A673 (cell line): ENCODE measurements around the gene PEAR1. TPM values are rescaled to one million over a fixed set of nuclear protein-coding genes. Genes with fewer than 3 reads are reported as not detected.

Source experiments
- BruUV-seq: library from RNA; stranded (reverse); fragments of 400-500 nt; replicated peaks from 2 replicates; lab custom pipeline; 2021; lab: Mats Ljungman, UMichigan
- CTCF ChIA-PET: fragments of 300-600 bp; sonication (Branson Sonifier 250); formaldehyde crosslinking; loops from one replicate; lab custom pipeline; 2022; ENCODE audit warnings: antibody characterized with exemption; lab: Charles Lee
- POLR2A ChIA-PET: fragments of 300-600 bp; sonication (Branson Sonifier 250); formaldehyde crosslinking; loops from one replicate; lab custom pipeline; 2022; ENCODE audit warnings: antibody characterized with exemption; ENCODE audit not compliant: low non-redundant PET; lab: Charles Lee
- DNase-seq: peaks from one replicate; pipeline ENCODE4 v3.0.0-alpha.2; 2015; ENCODE audit warnings: low spot score
- H3K27ac ChIP-seq: fragments of 200-600 bp; sonication (generic); 2 replicates; pipeline ENCODE4 v1.5.1; 2016; ENCODE audit warnings: mixed run types, low read depth, mild to moderate bottlenecking, mixed read lengths, antibody characterized with exemption, low read length; ENCODE audit not compliant: poor library complexity, severe bottlenecking
- H3K27me3 ChIP-seq: fragments of 200-600 bp; sonication (generic); replicated peaks from 2 replicates; pipeline ENCODE4 v1.6.1; 2017; ENCODE audit warnings: mixed run types, low read depth, mild to moderate bottlenecking, mixed read lengths, antibody characterized with exemption, low read length; ENCODE audit not compliant: insufficient read depth, poor library complexity
- H3K36me3 ChIP-seq: fragments of 200-600 bp; sonication (generic); 2 replicates; pipeline ENCODE4 v1.6.1; 2016; ENCODE audit warnings: mixed run types, mild to moderate bottlenecking, mixed read lengths, antibody characterized with exemption, low read length; ENCODE audit not compliant: insufficient read depth, poor library complexity, severe bottlenecking
- H3K4me1 ChIP-seq: fragments of 200-600 bp; sonication (generic); 2 replicates; pipeline ENCODE4 v1.6.1; 2017; ENCODE audit warnings: mixed run types, mild to moderate bottlenecking, mixed read lengths, antibody characterized with exemption, low read length; ENCODE audit not compliant: insufficient read depth, poor library complexity, severe bottlenecking
- H3K4me3 ChIP-seq: fragments of 200-600 bp; sonication (generic); 2 replicates; pipeline ENCODE4 v1.5.1; 2016; ENCODE audit warnings: low read depth, mixed run types, mild to moderate bottlenecking, mixed read lengths, low read length; ENCODE audit not compliant: poor library complexity, severe bottlenecking
- H3K9me3 ChIP-seq: fragments of 200-600 bp; sonication (generic); 2 replicates; pipeline ENCODE4 v1.6.1; 2016; ENCODE audit warnings: mixed run types, low read depth, mild to moderate bottlenecking, mixed read lengths, antibody characterized with exemption, low read length; ENCODE audit not compliant: poor library complexity, severe bottlenecking
- EZH2 ChIP-seq: fragments of 200-600 bp; sonication (generic); IDR thresholded peaks from 2 replicates; pipeline ENCODE4 v1.6.1; 2017; ENCODE audit warnings: borderline replicate concordance, low read depth, mild to moderate bottlenecking, mixed read lengths, antibody characterized with exemption, low read length; ENCODE audit not compliant: poor library complexity, severe bottlenecking
- intact Hi-C: fragments of 100-400 bp; cut with micrococcal nuclease; formaldehyde crosslinking; loops from one replicate; pipeline ENCODE4 v1.10.0; 2022; ENCODE audit not compliant: unreplicated experiment
- total RNA-seq: library from RNA; stranded (reverse); gene quantifications from 2 replicates; pipeline ENCODE4 v1.2.3, GENCODE V29; 2021
- TF ChIP-seq, protein P1 (sequence below): fragments of 300-800, 200-600 bp; sonication (generic); conservative IDR thresholded peaks from 2 replicates; pipeline ENCODE4 v1.5.1; 2017; ENCODE audit warnings: low read depth, mild to moderate bottlenecking, antibody characterized with exemption, low read length, moderate library complexity, mixed read lengths

The PEAR1 gene
- total RNA-seq, 1 experiment from 2014 or later = 0.52 TPM

DNA sequence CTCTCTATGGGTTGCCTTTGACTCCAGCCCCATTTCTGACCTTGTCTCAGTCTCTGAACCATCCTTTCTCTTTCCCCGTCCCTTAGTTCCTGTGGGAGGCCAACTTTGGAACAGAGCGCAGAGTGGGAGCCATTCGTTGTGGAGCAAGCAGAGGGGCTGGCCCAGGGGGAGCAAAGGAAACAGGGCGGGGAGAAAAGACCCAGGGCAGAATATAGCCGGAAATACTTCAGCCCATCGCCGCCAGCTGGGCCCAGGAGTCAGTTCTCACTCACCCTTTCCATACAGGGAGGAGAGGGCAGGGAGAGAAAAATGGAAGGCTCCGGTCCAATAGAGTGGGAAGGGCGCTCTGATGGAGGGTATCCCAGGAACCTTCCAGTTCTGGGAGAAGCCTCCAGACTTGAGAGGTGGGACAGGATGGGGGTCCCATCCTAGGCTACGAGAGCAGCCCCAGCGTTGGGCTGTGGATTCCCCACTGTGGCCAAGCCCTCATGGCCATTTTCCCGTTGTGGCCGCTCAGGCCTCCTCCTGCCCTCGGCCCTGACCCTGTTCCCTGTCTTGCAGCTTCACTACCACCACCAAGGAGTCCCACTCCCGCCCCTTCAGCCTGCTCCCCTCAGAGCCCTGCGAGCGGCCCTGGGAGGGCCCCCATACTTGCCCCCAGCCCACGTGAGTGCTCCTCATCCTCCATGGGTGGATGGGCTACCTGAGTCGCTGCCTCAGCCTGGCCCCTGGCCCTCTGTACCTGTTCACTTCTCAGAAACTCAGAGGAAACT, 10.9 kb downstream of the PEAR1 start:
- no TSS peak for BruUV-seq
- intact Hi-C loops = no loop called here
- CTCF ChIA-PET = no interaction called here
- TF ChIP-seq, protein P1, sequence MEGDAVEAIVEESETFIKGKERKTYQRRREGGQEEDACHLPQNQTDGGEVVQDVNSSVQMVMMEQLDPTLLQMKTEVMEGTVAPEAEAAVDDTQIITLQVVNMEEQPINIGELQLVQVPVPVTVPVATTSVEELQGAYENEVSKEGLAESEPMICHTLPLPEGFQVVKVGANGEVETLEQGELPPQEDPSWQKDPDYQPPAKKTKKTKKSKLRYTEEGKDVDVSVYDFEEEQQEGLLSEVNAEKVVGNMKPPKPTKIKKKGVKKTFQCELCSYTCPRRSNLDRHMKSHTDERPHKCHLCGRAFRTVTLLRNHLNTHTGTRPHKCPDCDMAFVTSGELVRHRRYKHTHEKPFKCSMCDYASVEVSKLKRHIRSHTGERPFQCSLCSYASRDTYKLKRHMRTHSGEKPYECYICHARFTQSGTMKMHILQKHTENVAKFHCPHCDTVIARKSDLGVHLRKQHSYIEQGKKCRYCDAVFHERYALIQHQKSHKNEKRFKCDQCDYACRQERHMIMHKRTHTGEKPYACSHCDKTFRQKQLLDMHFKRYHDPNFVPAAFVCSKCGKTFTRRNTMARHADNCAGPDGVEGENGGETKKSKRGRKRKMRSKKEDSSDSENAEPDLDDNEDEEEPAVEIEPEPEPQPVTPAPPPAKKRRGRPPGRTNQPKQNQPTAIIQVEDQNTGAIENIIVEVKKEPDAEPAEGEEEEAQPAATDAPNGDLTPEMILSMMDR = no peak
- TF ChIP-seq EZH2 = no peak
- Histone ChIP-seq H3K9me3 (no peaks in the 10 kb centered on the region), H3K36me3 (no peaks in the 10 kb centered on the region), H3K27me3 (no peaks in the 10 kb centered on the region), H3K4me3 (no peak overlapping the region), H3K27ac (no peak overlapping the region), H3K4me1 (no peaks in the 10 kb centered on the region)
- POLR2A ChIA-PET = no interaction called here
- no peak for DNase-seq

DNA sequence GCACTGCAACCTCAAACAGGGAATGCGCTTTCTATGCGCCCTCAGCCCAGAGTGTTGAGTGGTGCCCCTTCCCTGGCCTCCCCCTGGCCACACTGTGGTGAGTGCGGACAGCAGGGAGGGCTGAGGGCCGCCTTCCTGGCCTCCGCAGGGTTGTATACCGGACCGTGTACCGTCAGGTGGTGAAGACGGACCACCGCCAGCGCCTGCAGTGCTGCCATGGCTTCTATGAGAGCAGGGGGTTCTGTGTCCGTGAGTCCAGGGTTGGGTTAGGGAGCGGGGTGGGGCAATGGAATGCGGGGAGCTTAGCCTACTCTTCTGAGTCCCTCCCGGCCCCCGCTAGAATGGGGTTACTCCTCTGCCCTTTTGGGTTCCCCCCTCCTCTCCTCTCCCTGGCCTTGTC, 11.7 kb downstream of the PEAR1 start:
- Histone ChIP-seq H3K9me3 (no peaks in the 10 kb centered on the region), H3K27me3 (no peaks in the 10 kb centered on the region), H3K4me3 (no peak overlapping the region), H3K36me3 (no peaks in the 10 kb centered on the region), H3K4me1 (no peaks in the 10 kb centered on the region), H3K27ac (no peak overlapping the region)
- BruUV-seq = no TSS peak
- DNase-seq = no peak
- intact Hi-C loops = no loop called here
- ChIA-PET CTCF (no interaction called here), POLR2A (no interaction called here)
- no peak for TF ChIP-seq EZH2
- TF ChIP-seq, protein P1 = no peak

DNA sequence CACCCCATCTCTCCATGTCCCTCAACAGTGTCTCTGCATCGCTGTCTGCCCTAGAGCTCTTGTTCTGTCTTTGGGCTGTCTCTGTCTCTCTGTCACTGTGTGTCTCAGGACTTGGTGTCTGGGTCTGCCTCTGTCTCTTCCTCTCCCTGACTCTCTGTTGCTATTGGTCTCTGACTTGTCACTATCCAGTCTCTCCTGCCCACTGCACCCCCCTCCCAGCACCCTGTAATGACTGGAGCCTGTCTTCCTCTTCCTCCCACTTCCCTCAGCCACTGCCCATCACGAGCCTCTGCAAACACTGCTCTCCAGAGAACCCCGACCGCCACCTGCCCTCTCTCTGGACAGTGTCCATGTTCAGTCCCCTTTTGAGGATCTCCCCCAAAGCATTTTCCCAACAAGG, 12.1 kb downstream of the PEAR1 start:
- intact Hi-C loops = no loop called here
- POLR2A ChIA-PET = no interaction called here
- no peaks in the 10 kb centered on the region for H3K4me1 ChIP-seq

More for the DNA sequence above, 12.1 kb downstream of the PEAR1 start:
- Histone ChIP-seq H3K27me3 (no peaks in the 10 kb centered on the region), H3K9me3 (no peaks in the 10 kb centered on the region), H3K27ac (no peak overlapping the region), H3K36me3 (no peaks in the 10 kb centered on the region), H3K4me3 (no peak overlapping the region)
- no peak for DNase-seq
- TF ChIP-seq, protein P1 = no peak
- TF ChIP-seq EZH2 = no peak
- BruUV-seq = no TSS peak
- CTCF ChIA-PET = no interaction called here
